ENCODE measurements around the gene TDRD15.

TDRD15 gene

GRCh38 chr2:21163213-21163612 lies 39.4 kb downstream of the TDRD15 start:
- TF ChIP-seq POLR2A (IDR thresholded peaks at IDR 0.05; ENCODE audit: low read length) = no peak
- no peak for TF ChIP-seq GATA1 (IDR thresholded peaks at IDR 0.05; ENCODE audit: low read depth, low read length)
- DNase-seq = no peak

DNA sequence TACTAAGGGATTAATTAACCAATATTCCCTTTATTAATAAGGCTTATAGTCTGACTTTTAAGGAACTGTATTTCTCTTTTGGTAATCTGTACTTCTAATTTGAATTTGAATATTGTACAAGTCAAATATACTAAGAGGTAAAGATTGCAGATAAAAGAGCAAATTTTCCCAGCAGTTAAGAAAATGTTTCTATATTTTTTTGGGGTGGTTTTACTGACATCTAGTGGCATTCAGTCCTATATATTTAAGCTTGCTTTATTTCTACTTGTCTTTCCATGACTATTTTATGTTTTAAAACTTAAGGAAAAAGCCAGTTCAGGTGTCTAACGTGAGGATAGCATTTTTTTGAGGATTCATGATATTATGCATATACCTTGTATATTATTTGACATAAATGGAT lies 41.6 kb downstream of the TDRD15 start:
- TF ChIP-seq POLR2A (IDR thresholded peaks at IDR 0.05; ENCODE audit: low read length) (no peak), GATA1 (IDR thresholded peaks at IDR 0.05; ENCODE audit: low read depth, low read length) (no peak)
- DNase-seq = no peak

GRCh38 chr2:21175895-21176646 lies 52.3 kb downstream of the TDRD15 start:
- peak; percentile 16 to 35 for DNase-seq
- TF ChIP-seq GATA1 (IDR thresholded peaks at IDR 0.05; ENCODE audit: low read depth, low read length) = no peak
- TF ChIP-seq POLR2A (IDR thresholded peaks at IDR 0.05; ENCODE audit: low read length) = no peak

- TF ChIP-seq GATA1 (IDR thresholded peaks at IDR 0.05; ENCODE audit: low read depth, low read length) (no peak), POLR2A (IDR thresholded peaks at IDR 0.05; ENCODE audit: low read length) (no peak)
- DNase-seq = no peak
Observed at GRCh38 chr2:21181957-21182356, 58.2 kb downstream of the TDRD15 start.

GRCh38 chr2:21183306-21183705 lies 59.5 kb downstream of the TDRD15 start:
- TF ChIP-seq GATA1 (IDR thresholded peaks at IDR 0.05; ENCODE audit: low read depth, low read length) (no peak), POLR2A (IDR thresholded peaks at IDR 0.05; ENCODE audit: low read length) (no peak)
- no peak for DNase-seq

DNA sequence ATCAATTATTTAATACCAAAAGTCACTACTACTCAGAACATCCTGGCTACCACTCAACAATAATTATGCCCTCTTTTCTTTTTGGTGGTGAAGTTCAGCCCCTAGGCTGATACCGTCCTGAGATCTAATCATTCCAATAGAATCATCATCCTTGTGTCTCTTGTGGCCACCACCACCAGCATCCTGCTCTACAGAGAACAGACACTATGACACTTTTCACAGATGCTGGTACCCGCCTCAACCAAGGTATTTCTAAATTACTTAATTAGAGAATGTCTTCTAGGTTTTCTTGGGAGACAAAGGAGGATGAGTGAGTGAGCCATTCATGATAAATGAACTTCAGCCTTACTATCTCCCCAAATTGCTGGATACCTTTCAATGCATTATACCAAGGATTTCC lies 60.0 kb downstream of the TDRD15 start:
- no peak for TF ChIP-seq POLR2A (IDR thresholded peaks at IDR 0.05; ENCODE audit: low read length)
- TF ChIP-seq GATA1 (IDR thresholded peaks at IDR 0.05; ENCODE audit: low read depth, low read length) = no peak
- DNase-seq = no peak

- TF ChIP-seq POLR2A (IDR thresholded peaks at IDR 0.05; ENCODE audit: low read length) = no peak
- TF ChIP-seq GATA1 (IDR thresholded peaks at IDR 0.05; ENCODE audit: low read depth, low read length) = no peak
- no peak for DNase-seq
Observed at GRCh38 chr2:21191535-21191934, 67.8 kb downstream of the TDRD15 start.
